Activated CD8-positive, alpha-beta memory T cell treated with anti-CD3 and anti-CD28 coated beads for 48 hours (primary cell): ENCODE results near the gene NPFF.
A peak's percentile ranks its signal among the peaks of the same experiment; 100 is the strongest.
"Not testable (repeated sequence)": the region's sequence is repeated elsewhere in the genome, so short reads cannot be mapped to it uniquely, and the experiment has no call there.

Experiments
- DNase-seq, 3 experiments: peaks; one replicate each; pipeline ENCODE4 v3.0.0-alpha.2; 2020; ENCODE audit warnings: low read depth in 2 of 3, low spot score in 2 of 3

Gene NPFF, protein sequence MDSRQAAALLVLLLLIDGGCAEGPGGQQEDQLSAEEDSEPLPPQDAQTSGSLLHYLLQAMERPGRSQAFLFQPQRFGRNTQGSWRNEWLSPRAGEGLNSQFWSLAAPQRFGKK

DNA sequence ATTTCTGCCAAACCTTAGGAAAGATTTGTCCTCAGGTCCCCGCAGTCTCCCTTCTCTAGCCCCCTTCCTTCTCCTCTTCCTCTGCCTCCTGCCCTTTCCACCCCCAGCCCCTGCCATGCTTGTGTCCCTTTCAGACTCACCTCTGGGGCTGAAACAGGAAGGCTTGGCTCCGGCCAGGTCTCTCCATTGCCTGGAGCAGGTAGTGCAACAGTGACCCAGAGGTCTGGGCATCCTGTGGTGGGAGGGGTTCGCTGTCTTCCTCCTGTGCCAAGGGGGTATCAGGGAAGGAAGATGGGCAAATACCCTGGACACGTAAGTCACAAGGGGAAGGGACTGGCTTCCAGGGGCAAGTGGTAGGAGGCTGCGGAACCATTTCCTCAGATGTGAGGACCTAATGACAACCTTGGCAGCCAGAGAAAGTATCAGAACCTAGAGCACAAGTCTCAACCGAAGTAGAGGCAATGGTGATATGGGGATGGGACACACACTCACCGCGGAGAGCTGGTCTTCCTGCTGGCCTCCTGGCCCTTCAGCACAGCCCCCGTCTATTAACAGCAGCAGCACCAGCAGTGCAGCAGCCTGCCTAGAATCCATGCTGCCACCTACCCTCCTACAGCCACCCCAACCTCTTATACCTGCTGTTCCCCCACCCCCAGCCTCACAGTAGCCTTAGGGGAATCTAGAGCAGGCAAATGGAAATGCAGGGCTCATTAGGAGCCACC is at the start of gene NPFF:
NPFF (minus strand) TSS at position 604 of the 722 bp plus-strand sequence; CDS start at position 594, 10 bp downstream.
- DNase-seq, result no peak

DNA sequence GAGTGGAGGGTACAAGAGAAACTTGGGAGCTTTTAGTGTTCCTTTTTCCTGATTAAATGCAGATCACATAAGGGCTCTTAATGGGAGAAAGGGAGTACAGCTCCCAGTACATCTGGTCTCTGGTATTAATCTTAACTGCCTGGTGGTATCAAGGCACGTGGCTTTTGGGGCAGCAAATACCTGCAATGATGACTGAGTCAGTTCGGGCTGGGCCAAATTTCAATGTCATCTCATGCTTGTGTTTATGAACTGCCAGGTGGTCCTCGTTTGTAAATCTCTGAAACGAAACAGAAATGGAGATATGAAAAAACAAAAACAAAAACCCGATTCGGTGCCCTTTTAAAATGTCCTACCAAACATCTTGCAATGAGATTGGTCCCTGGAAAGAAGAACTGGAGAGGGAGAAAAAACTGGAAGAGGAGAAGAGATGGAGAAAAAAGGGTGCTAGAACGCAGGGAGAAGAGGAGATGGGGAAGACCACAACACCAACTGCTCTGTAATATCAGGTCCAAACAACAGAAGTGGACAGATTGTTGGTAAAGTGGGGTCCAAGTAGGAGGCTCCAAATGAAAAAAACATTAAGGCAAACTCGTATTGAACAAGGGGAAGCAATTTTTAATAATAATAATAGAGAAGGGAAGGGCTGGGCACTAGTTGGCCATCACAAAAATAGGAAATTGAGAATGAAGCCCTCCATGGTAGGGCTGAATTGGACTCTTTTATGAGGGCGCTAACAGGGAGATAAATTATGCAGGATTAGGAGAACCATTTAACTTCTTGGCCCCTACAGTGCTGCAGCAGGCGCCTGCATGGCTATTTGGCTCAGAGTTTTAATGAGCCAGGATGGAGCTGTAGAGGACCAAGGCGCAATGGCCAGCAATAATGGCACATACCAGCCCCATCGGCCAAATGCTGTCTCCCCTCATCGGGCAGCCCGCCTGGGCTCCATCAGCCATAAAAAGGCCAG is 45.4 kb upstream of the NPFF start:
- DNase-seq, result no peak

DNA sequence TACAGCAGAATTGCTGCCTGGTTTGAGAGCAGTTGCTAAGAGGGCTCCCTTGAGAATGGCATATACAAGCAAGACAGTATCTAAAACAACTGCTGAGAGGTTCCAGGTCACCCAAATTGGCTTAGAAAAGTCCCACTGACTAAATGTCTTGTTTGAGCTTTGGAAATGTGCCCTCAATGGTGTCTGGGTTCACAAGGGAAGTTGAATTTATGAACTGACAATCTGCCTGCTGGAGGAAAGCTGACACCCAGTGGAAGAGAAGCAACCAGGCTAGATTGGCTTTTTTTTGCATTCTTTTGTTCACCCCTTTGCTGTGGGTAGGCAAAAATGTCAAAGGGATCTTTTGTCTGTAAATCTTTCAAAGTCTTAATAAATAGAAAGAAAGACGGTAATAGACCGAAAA is 44.6 kb upstream of the NPFF start:
- no peak for DNase-seq

DNA sequence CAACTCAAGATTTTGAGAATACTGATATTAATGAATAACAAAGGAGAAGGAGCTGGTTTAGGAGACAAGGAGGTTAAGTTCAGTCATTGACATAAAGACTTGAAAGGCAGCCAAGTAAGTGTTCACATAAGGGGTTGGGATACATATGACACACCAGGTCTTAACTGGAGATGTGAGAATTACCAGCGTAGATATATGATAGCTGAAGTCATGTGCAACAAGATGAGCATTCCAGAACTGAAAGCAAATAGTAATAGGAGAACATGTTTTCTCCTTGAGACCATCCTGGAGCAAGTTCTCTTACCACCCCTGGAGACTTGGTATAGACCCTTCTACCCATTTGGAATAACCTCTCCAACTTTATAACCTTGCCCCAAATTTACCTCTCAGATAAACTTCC is 43.3 kb upstream of the NPFF start:
- no peak for DNase-seq

DNA sequence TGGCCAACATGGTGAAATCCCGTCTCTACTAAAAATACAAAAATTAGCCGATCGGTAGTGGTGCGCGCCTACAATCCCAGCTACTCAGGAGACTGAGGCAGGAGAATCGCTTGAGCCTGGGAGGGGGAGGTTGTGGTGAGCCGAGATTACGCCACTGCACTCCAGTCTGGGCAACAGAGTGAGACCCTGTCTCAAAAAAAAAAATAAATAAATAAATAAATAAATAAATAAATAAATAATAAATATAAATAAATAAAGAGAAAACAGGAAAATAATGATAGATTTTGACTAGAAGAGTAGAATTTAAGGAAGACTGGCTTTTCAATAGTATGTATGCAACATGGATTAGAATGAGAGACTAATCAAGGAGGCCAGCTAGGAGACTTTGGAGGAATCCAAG is 42.8 kb upstream of the NPFF start:
- not testable (repeated sequence) for DNase-seq

DNA sequence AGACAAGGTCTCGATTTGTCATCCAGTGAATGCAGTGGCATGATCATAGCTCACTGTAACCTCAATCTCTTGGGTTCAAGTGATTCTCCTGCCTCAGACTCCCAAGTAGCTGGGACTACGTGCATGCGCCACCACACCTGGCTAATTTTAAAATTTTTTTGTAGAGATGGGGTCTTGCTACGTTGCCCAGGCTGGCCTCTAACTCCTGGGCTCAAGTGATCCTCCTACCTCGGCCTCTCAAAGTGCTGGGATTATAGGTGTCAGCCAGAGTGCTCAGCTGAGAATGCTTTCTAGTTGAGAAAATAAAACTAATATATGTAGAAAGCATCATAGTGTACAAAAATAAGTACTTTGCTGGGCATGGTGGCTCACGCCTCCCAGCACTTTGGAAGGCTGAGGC is 41.1 kb upstream of the NPFF start:
- not testable (repeated sequence) for DNase-seq

DNA sequence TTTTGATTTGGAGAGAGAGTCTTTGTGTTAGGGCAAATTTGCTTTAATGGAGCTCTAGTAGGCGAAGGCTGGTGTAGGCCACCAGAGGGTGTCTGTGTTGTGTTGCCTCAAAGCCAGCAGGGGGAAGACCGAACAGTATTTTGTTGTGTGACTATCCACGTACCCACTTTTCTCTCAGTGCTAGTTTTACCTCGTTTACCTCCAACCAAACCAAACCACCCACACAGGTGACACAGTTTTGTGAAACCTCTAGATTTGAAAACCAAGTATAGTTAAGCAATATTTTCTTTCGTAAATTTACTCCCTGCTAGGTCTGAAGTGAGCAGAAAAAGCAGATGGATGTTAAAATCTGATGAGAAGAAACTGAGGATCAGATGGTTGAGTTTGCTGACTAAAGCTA is 36.3 kb upstream of the NPFF start:
- DNase-seq, result peak in 1 of 3 experiments; percentile 4

DNA sequence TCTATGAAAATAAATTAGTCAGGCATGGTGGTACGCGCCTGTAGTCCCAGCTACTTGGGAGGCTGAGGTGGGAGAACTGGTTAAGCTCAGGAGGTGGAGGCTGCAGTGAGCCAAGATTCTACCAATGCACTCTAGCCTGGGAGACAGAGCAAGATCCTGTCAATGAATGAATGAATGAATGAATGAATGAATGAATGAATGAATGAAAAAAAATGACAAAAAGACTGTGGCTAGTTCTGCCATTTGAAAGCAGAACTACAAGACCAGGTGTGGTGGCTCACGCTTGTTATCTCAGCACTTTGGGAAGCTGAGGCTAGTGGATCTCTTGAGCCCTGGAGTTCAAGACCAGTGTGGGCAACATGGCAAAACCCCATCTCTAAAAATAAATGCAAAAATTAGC is 32.2 kb upstream of the NPFF start:
- DNase-seq, result no peak

DNA sequence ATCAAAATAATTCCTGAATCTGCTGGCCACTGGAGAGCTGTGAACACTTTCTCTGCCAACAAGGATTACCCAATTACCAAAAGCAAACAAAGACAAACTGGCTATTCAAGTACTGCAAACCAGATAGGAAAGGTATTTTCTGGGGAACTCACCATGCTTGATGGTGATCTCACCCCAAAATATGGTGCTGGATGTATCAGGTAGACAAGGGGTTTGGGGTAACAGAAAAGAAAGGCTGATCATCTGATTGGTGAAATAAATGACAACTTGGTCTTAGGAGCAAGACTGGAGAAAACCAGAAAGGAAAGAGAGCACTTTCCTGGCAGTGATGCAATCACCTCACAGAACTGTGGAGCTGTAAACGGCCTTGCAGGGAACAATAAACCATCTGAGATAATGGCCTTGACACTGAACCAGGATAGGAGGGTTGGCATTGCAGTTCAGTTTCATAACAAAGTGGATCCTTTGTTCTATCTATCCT is 31.0 kb upstream of the NPFF start:
- DNase-seq, result no peak

DNA sequence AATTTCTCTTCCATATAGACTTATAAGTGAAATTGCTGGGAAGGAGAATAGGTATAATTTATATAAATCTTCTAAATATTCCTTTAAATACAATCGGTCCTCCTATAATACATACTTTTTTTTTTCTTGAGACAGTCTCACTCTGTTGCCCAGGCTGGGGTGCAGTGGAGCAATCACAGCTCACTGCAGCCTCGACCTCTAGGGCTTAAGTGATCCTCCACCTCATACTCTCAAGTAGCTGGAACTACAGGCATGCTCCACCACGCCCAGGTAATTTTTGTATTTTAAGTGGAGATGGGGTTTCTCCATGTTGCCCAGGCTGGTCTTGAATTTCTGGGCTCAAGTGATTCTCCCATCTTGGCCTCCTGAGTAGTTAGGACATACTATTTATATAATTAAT is 29.7 kb upstream of the NPFF start:
- no peak for DNase-seq

DNA sequence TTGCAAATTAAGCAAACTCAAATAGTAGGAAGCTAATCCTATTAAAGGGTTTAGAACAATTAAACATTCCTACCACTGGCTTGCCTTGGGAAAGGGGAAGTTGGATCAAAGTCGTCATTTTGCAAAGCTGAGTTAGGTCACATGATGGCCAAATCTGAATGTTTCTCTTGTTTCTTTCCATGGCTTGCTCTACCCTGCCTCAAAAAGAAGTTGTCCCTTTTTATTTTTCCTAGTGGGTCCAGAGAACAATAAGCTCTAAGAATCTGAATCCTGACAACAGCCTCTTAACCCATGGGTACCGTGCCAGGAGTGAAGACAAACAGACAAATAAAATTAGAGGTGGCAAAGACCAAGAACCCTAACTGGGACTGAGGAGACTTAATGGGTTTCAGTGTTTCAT is 26.2 kb upstream of the NPFF start:
- no peak for DNase-seq

DNA sequence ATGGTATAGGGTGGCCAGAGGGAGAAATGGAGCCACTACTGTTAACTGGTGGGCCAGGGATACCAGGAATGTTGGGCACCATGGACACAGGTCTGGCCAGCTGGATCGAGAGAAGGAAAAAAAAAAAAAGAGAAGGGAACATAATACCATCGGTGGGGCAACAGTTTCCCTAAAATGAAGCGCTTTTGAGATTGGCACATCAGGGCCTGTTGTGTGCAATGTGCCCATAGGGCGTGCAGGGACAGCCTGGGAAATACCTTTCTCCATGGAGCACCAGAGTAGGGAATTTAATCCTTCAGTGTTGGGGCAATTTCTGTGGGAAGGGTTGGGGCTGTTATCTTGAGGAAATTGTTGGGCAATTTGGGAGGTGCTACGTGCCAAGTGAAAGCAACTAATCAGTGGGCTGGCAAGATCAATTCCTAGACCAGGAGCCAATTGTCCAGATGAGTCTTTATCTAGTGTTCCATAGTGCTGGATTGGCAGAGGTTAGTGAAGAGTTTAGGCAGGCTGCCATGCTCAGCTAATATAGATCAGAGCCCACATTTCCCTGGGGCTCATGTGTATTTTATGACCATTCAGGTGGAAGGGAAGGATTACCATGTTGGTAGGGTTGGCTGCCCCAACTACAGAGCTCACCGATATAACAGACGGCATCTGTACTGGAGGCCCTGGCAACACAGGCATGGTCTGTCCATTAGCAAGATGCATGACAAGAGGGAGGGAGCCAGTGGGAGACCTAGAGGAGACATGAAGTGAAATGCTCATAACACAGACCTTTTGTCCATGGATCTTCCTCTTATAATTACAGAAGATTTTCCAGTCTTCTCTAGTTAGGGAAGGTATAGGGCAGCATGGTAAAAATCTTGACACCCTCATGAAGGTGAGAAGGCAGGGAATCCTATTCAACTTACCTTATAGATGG is 25.5 kb upstream of the NPFF start:
- DNase-seq, result no peak

DNA sequence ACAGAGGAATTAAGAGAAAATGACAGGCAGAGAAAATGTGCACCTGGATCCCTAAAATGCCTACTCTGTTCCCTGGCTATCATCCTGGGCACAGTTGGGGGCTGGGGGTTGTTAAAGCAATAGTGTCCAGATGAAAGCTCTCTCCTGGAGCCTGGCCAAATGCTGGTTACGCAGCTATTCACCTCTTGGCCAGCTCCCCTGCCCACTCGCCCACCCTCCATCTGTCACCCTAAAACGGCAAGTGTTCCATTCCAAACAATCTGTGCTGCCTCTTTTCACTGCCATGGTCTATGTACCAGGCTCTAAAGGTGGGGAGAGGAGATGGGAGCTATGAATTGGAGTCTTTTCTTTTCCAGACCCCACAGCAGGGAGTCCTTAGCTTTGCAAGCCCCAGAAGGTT is 24.7 kb upstream of the NPFF start:
- no peak for DNase-seq

DNA sequence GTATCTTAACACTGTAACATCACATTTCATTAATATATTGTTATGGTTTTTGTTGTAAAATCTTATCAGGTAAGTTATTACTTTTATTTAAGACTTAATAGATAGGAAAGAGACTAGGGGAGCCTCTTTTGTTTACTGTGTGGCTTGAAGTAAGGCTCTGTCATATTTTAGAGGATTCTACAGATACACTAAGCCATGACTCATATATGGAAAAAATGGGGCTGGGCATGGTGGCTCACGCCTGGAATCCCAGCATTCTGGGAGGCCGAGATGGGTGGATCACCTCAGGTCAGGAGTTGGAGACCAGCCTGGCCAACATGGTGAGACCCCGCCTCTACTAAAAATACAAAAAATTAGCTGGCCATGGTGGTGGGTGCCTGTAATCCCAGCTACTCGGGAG is 23.6 kb upstream of the NPFF start:
- no peak for DNase-seq

DNA sequence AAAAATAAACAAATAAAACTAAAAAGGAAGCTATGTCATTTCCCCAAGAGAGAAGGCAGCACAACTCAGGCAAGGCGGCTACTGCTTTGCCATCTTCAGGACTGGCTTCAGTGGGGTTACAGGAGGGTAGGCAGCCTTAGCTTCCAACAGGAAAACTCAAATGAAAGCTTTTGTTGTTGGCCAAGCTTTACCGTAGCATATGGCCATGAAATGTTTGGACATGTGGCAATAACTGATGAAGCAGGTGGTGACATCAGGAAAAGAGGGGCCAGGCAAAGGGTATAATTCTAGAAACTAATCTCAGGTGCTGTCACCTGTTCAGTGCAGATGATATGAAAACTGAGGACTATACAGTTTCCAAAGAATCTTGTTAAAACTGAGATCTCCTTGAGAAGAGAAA is 22.8 kb upstream of the NPFF start:
- DNase-seq, result no peak

DNA sequence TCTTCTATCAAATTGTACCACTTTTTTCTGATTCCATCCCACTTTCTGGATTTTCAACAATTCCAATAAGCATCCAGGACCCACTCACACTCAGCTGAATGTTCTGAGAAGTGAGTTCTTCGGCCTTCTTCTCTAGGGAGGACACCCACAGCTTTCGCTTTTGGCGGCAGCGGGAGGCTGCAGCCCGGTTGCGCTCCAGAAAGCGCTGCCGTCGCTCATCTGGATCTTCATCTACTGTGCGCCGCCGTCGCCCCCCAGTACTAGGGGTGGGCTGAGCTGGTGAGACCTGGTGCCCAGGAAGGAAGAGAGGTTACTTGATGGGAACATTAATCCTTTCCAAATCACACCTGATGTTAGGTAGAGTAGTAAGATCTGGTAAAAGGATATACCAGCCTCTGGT is 17.2 kb upstream of the NPFF start:
- no peak for DNase-seq

DNA sequence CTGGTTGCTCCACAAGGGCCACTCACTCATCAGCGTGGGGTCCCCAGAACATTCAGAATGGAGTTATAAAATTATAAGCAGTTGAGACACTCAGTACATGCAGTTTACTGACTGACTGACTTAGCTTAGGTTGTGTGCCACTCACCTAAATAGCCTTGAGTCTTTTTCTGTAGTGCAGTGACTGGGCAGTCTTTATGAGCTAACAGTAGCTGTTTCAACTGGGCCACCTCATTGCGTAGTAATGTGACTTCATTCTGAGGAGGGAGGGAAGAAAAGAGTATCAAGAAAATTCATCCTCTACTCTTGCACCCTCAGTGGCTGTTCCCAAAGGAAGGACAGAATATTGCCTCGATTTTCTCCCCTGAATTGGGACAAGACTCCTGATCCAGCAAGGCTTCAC is 15.8 kb upstream of the NPFF start:
- DNase-seq, result no peak

DNA sequence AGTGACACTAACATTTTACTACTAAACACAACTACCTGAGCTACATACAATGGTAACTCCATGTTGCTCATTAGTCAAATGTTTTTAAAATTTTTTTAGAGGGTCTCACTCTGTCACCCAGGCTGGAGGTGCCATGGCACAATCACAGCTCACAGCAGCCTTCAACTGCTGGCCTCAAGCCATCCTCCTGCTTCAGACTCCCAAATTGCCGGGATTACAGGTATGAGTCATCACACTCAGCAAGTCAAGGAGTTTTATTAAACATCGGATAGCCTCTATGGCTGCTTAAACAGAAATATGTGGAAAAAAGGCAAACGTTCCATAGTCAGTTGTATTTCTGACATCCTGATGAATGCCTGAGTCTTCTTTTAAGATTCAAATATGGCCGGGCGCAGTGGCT is 11.1 kb upstream of the NPFF start:
- DNase-seq, result no peak

DNA sequence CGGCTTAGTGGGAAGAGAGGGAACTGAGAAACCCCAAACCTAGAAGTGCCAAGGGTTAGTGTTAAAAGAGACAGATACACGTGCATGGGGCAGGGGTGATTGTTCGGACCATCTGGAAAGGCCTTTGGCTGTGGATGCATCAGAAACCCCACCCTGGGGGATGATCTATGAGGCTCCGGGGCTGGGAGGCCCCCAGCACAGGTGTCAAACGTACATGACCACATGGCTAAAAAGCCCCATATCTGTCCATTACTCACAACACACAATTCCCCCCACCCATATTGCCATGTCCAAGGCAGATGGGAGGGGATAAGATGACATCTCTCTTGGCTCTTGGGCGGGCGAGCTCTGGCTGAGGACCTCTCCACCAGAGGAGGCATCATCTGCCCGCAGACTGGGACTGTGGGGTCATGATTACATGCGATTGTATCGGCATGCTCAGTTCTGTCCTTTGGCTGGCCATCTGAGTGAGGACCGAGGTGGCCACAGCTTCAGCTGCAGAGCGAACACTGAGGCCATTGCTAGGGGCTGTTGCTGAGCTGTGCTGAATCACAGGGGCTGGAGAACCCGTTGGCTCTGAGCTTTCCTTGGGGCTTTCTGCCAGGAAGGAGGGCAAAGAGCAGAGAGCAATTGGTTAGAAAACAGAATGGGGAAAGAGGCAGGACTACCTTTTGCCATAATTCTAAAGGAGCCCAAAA is 9.6 kb upstream of the NPFF start:
- DNase-seq, result no peak

DNA sequence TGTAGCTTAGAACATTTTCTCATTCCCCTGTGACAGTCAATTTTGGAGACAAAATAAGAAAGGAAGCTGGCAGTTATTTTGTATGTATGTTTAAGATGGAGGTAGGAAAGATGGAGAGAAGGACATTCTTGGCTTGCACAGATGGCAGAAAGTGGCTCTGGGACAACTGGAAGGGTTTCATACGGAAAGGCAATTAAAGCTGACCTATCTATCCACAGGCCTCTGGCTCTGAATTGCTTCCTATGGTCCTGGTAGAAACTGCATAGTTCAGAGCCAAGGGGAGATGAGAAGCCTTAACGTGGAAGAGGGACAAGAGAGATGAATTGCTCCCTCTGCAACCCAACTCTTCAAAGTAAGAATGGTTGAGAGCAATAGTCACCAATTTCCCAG is 8.0 kb upstream of the NPFF start:
- DNase-seq, result no peak
